D721Med (cell line): ENCODE data around the gene SNTG2.

ENCODE experiments used
- DNase-seq: peaks from one replicate; pipeline ENCODE4 v3.0.0; 2011; ENCODE audit warnings: low spot score; ENCODE audit not compliant: insufficient read length
- FAIRE-seq: peaks from 2 replicates; lab custom pipeline; 2011; peaks lifted over from hg19 to GRCh38; lab: Jason Lieb, UNC
- TF ChIP-seq, protein P1 (sequence below): IDR thresholded peaks from 2 replicates; pipeline ENCODE4 v1.5.1; 2012; ENCODE audit warnings: mild to moderate bottlenecking, control low read depth; ENCODE audit not compliant: insufficient read depth; ENCODE audit errors: missing control alignments

SNTG2 gene

GRCh38 chr2:1313240-1313924, 362.7 kb downstream of the SNTG2 start:
- TF ChIP-seq, protein P1, sequence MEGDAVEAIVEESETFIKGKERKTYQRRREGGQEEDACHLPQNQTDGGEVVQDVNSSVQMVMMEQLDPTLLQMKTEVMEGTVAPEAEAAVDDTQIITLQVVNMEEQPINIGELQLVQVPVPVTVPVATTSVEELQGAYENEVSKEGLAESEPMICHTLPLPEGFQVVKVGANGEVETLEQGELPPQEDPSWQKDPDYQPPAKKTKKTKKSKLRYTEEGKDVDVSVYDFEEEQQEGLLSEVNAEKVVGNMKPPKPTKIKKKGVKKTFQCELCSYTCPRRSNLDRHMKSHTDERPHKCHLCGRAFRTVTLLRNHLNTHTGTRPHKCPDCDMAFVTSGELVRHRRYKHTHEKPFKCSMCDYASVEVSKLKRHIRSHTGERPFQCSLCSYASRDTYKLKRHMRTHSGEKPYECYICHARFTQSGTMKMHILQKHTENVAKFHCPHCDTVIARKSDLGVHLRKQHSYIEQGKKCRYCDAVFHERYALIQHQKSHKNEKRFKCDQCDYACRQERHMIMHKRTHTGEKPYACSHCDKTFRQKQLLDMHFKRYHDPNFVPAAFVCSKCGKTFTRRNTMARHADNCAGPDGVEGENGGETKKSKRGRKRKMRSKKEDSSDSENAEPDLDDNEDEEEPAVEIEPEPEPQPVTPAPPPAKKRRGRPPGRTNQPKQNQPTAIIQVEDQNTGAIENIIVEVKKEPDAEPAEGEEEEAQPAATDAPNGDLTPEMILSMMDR: no peak
- no peak for FAIRE-seq
- no peak for DNase-seq

DNA sequence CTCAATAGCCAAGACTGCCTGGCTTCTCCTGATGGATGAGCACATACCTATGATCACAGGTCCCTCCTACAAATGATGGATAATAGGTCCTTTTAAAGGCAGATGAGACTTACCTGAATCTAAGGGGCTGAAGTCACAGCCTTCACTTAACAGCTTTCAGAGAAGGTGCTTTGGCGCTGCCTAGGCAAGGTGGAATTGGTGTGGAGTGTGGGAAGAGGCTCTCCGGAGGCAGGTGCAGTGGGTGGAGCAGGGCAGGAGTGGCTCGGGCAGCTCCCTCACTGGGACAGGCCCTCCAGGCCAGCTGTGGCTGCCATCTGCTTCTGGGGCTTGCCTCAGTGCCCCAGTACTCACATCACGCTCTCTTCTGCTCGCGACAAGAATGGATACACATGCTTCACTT, 363.6 kb downstream of the SNTG2 start:
- DNase-seq (no peak), FAIRE-seq (no peak)
- TF ChIP-seq, protein P1: no peak

- FAIRE-seq (no peak), DNase-seq (no peak)
- TF ChIP-seq, protein P1: no peak
Observed at GRCh38 chr2:1318366-1319009, 367.8 kb downstream of the SNTG2 start.

- TF ChIP-seq, protein P1: no peak
- no peak for FAIRE-seq
- no peak for DNase-seq
Observed at GRCh38 chr2:1319393-1319792, 368.7 kb downstream of the SNTG2 start.

DNA sequence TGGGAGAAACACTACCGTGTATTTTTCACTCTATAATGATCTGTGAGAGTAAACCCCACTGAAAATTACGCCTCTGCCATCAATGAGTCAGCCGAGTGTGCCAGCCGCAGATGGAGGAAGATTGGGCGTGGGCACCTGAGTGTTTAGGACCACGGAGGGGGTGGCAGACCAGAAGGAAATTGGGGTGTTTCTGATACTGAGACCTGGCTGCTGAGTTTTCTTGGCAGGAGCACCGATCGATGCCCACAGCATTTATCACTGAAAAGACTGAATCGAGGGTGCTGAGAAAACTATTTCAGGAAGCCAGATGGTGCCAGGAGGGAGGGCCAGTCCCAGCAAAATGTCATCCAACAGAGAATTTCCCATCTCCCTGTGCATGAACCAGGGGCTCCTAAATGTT, 370.7 kb downstream of the SNTG2 start:
- TF ChIP-seq, protein P1: no peak
- FAIRE-seq (no peak), DNase-seq (no peak)

DNA sequence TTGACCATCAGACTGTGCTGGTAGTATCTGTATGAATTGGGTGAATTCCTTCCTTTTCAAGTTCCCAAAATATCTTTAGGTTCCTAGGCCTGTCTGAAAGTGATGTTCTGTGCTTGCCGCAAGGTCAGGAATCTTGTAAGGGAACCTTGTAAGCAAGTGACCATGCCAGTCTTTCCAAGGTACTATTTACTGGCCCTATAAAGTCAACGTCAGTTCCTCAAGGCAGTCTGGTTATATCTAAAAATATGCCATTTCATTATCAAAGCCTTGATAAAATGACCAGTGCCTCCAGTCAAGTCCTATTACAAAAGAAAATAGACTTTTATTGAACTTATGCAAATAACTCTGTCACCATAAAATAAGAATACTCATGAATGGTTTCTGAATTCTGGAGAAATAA, 374.2 kb downstream of the SNTG2 start:
- no peak for DNase-seq
- TF ChIP-seq, protein P1: no peak

DNA sequence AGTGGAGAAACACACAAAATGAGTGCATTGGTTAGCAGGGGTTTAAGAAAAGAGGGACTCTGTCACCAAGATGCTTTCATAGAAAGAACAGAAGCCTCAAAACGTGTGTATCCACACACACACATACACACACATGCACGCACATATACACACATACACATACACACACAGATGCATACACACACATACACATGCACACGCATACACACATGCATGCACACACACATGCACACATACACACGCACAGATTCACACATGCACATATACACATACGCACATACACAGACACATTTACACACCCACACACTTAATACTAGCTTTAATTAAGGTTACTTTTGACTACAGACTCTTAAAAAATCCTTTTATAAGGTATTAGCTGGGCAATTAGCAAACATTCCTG, 378.0 kb downstream of the SNTG2 start:
- TF ChIP-seq, protein P1: no peak
- DNase-seq (no peak), FAIRE-seq (no peak)

More for the DNA sequence above, 374.2 kb downstream of the SNTG2 start:
- no peak for FAIRE-seq
